ENCODE results near the gene RALGAPA1. TPM values are rescaled to one million over a fixed set of nuclear protein-coding genes. Genes with fewer than 3 reads are reported as not detected.

RALGAPA1 gene
- total and polyA plus RNA-seq, 2 of the 13 experiments (the other 11 are each of a cell fraction or from before 2014, with no cell fraction given), result 65.0 to 89.2 TPM

- DNase-seq (ENCODE audit: low spot score), result no peak
- Histone ChIP-seq H3K9me3 (ENCODE audit: low read length) (no peaks in the 10 kb centered on the region), H3K79me2 (ENCODE audit: insufficient read depth, low read length) (no peaks in the 10 kb centered on the region), H4K20me1 (ENCODE audit: insufficient read depth, low read length) (no peaks in the 10 kb centered on the region), H3K36me3 (replicated peaks in 1 of 2; ENCODE audit: control insufficient read depth in 1 of 2, insufficient read depth in 2 of 2, low read length in 2 of 2) (no peaks in the 10 kb centered on the region; a peak in 2 of 5 replicates), H3K4me2 (ENCODE audit: low read depth, low read length) (no peak overlapping the region), H3K27me3 (ENCODE audit: control insufficient read depth in 1 of 2, insufficient read depth in 2 of 2, low read length in 2 of 2) (no peaks in the 10 kb centered on the region), H3K27ac (ENCODE audit: extremely low read length, insufficient read depth, low read length) (no peak overlapping the region), H3K4me1 (ENCODE audit: insufficient read depth, low read length) (no peaks in the 10 kb centered on the region), H2AFZ (ENCODE audit: low read length) (no peak overlapping the region), H3K9ac (ENCODE audit: insufficient read depth, low read depth, low read length) (no peak overlapping the region), H3K4me3 (replicated peaks in 1 of 3; ENCODE audit: insufficient read depth in 1 of 3, low read depth in 2 of 3, low read length in 3 of 3) (no peak overlapping the region)
- no peak for FAIRE-seq
- over 99% methylated on average over 3 of the region's 3 CpGs for WGBS (ENCODE audit: low lambda C conversion rate)
- intact Hi-C loops (cut with micrococcal nuclease; ENCODE audit: unreplicated experiment), result no loop called here
- ATAC-seq, result peak; percentile 39
- in situ Hi-C loops (cut with HindIII; ENCODE audit: extremely low pct_ligation_motif_present, low pct_unique_long_range_greater_than_20kb), result loop anchor here (10.0 kb wide), 1 partner anchor 119 kb away; no protein-coding TSS in a partner anchor
- no TSS peak for BruUV-seq (replicated peaks)
- ChIA-PET CTCF (ENCODE audit: low intra/inter-chr PET ratio, low total read pairs) (no interaction called here), POLR2A (no interaction called here)
- TF ChIP-seq ZUFSP (CRISPR knock-in tag; IDR thresholded peaks at IDR 0.05; ENCODE audit: borderline replicate concordance), result no peak
- TF ChIP-seq ZC3H4 (CRISPR knock-in tag; IDR thresholded peaks at IDR 0.05; ENCODE audit: borderline replicate concordance), result no peak
- no peak for TF ChIP-seq HMGA1 (CRISPR knock-in tag; conservative IDR thresholded peaks at IDR 0.05)
- no peak for TF ChIP-seq ZBTB10 (CRISPR knock-in tag; IDR thresholded peaks at IDR 0.05; ENCODE audit: borderline replicate concordance)
- no peak for TF ChIP-seq HOXA3 (CRISPR knock-in tag; IDR thresholded peaks at IDR 0.05)
- no peak for TF ChIP-seq RBFOX2 (IDR thresholded peaks at IDR 0.05; ENCODE audit: low read depth, low read length)
- no peak for TF ChIP-seq RARA (CRISPR knock-in tag; IDR thresholded peaks at IDR 0.05)
- no peak for TF ChIP-seq SKI (IDR thresholded peaks at IDR 0.05; ENCODE audit: partially characterized antibody)
- no peak for TF ChIP-seq TFDP2 (CRISPR knock-in tag; IDR thresholded peaks at IDR 0.05)
- TF ChIP-seq SIN3B (IDR thresholded peaks at IDR 0.05; ENCODE audit: low read length), result no peak
- TF ChIP-seq DPF2 (CRISPR knock-in tag; IDR thresholded peaks at IDR 0.05; ENCODE audit: borderline replicate concordance, low read depth), result no peak
- no peak for TF ChIP-seq KLF13 (CRISPR knock-in tag; IDR thresholded peaks at IDR 0.05)
- no peak for TF ChIP-seq JUN (CRISPR knock-in tag; IDR thresholded peaks at IDR 0.05)
- TF ChIP-seq ZNF562 (CRISPR knock-in tag; IDR thresholded peaks at IDR 0.05; ENCODE audit: borderline replicate concordance), result no peak
- TF ChIP-seq ZNF276 (CRISPR knock-in tag; IDR thresholded peaks at IDR 0.05; ENCODE audit: low read depth), result no peak
- TF ChIP-seq ZBTB2 (CRISPR knock-in tag; IDR thresholded peaks at IDR 0.05; ENCODE audit: low read depth), result no peak
- no peak for TF ChIP-seq MEF2D (CRISPR knock-in tag; IDR thresholded peaks at IDR 0.05)
Measured at GRCh38 chr14:35696119-35696518, 113.0 kb downstream of the RALGAPA1 start.
